Gastrocnemius medialis (tissue), 4 donors: Measurements from ENCODE around the gene NEDD1.

Source experiments
- CTCF ChIP-seq, 5 experiments: fragments of 450-650 bp in 3 of 5; fragments of 200-600 bp in 2 of 5; sonication (generic) in 2 of 5; IDR thresholded peaks in 4 of 5; conservative IDR thresholded peaks in 1 of 5; 1 replicate in 4 of 5; 2 replicates in 1 of 5; pipeline ENCODE4 v1.5.1; 2016 to 2019; ENCODE audit warnings: antibody characterized with exemption in 5 of 5, mild to moderate bottlenecking in 3 of 5, moderate library complexity in 3 of 5
- POLR2A ChIP-seq, 2 donors: fragments of 450-650 bp; IDR thresholded peaks; one replicate each; pipeline ENCODE4 v1.6.1; 2017; ENCODE audit warnings: antibody characterized with exemption in 2 of 2, mild to moderate bottlenecking in 2 of 2, moderate library complexity in 2 of 2

GRCh38 chr12:96988919-96989318 is 81.9 kb downstream of the NEDD1 start:
- TF ChIP-seq CTCF (IDR thresholded peaks at IDR 0.05 in 4 of 5, conservative IDR thresholded peaks at IDR 0.05 in 1 of 5), result no peak
- TF ChIP-seq POLR2A (IDR thresholded peaks at IDR 0.05), result no peak
